GM12875 (cell line): Measurements from ENCODE around the gene ZFYVE19.

Experiments used
- H3K4me3 ChIP-seq: one replicate; pipeline ENCODE4 v1.5.1; 2011; ENCODE audit warnings: low read depth, low read length, control low read depth
- TF ChIP-seq, protein P1 (sequence below): IDR thresholded peaks from 2 replicates; pipeline ENCODE4 v1.5.1; 2011; ENCODE audit warnings: low read depth, mild to moderate bottlenecking, control low read depth, inconsistent platforms, low read length, moderate library complexity, borderline replicate concordance; ENCODE audit not compliant: insufficient read depth

ZFYVE19 gene

DNA sequence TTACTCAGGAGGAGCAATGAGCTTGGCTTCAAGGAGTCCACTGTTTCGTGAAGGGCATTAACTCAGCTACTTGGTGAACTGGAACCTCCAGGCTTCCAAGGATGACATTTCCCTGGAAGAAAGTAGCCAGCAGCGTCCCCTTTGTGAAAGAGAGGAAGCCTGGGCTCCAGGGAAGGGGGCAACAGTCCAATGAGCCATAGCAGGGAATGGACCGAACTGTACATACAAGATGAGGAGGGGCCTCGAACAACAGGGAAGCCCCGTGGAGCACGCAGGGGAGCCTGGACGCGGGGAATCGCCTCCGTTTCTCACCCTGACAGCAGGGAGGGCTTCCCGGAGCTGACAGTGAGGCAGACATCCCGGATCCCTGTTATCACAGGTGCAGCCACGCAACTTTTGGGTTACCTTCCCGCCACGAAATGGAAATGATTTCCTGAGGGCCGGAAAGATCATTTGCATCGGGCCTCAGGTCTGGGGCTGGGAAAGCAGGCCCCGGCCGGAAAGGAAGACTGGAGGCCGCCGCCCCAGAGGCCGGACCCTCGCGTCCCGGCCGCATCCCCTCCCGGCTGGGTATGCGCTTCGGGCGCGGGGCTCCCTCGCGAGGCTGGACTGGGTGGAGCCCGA lies 36.5 kb downstream of the ZFYVE19 start:
- TF ChIP-seq, protein P1, sequence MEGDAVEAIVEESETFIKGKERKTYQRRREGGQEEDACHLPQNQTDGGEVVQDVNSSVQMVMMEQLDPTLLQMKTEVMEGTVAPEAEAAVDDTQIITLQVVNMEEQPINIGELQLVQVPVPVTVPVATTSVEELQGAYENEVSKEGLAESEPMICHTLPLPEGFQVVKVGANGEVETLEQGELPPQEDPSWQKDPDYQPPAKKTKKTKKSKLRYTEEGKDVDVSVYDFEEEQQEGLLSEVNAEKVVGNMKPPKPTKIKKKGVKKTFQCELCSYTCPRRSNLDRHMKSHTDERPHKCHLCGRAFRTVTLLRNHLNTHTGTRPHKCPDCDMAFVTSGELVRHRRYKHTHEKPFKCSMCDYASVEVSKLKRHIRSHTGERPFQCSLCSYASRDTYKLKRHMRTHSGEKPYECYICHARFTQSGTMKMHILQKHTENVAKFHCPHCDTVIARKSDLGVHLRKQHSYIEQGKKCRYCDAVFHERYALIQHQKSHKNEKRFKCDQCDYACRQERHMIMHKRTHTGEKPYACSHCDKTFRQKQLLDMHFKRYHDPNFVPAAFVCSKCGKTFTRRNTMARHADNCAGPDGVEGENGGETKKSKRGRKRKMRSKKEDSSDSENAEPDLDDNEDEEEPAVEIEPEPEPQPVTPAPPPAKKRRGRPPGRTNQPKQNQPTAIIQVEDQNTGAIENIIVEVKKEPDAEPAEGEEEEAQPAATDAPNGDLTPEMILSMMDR: no peak
- H3K4me3 ChIP-seq: peak overlapping the region; percentile 11

DNA sequence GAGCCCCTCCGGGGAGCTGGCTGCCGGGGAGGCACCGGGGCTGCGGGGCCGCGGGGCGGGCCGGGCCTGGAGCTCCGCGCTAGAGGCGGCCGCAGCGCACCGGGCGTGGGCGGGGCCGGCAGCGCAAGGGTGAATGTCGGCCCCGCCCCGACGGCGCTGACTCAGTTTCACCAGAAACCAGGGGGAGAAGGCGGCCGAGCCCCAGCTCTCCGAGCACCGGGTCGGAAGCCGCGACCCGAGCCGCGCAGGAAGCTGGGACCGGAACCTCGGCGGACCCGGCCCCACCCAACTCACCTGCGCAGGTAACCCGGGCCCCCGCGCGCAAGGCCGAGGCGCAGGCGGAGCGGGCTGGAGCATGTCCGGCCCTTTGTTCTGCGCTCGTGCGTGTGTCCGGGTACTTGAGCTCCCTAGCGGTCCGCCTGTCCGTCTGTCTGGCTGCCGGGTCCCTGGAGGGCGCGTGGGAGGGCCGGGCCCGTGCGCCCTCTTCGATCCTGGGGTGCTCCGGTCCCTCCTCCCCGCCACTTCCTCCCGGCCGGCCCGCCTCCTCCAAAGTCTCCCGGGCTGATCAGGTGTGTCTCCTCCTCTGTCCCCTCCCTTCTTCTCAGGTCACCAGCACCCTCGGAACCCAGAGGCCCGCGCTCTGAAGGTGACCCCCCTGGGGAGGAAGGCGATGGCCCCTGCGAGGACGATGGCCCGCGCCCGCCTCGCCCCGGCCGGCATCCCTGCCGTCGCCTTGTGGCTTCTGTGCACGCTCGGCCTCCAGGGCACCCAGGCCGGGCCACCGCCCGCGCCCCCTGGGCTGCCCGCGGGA lies 37.2 kb downstream of the ZFYVE19 start, which contains the start of gene SPINT1:
TSS of gene SPINT1 (plus strand) at position 164 of the 811 bp plus-strand sequence. CDS start at position 671, 507 bp downstream.
- TF ChIP-seq, protein P1: no peak
- H3K4me3 ChIP-seq: peak within 1 kb of the TSS; percentile 69

- H3K4me3 ChIP-seq: peak overlapping the region; percentile 69
- TF ChIP-seq, protein P1: no peak
Measured at GRCh38 chr15:40844696-40845030, 37.8 kb downstream of the ZFYVE19 start.

DNA sequence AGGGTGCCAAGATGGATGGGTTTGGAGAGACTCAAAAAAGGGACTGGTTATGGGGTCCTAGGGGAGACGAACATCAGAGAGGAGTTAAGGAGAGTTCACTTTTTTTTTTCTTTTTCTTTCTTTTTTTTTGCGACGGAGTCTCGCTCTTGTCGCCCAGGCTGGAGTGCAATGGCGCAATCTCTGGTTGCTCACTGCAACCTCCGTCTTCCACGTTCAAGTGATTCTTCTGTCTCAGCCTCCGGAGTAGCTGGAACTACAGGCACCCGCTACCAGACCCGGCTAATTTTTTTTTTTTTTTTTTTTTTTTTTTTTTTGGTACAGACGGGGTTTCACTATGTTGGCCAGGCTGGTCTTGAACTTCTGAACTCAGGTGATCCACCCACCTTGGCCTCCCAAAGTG lies 38.1 kb downstream of the ZFYVE19 start:
- TF ChIP-seq, protein P1: no peak
- peak overlapping the region; percentile 69 for H3K4me3 ChIP-seq

GRCh38 chr15:40845511-40846284 lies 38.8 kb downstream of the ZFYVE19 start:
- TF ChIP-seq, protein P1: no peak
- H3K4me3 ChIP-seq: no peak overlapping the region

DNA sequence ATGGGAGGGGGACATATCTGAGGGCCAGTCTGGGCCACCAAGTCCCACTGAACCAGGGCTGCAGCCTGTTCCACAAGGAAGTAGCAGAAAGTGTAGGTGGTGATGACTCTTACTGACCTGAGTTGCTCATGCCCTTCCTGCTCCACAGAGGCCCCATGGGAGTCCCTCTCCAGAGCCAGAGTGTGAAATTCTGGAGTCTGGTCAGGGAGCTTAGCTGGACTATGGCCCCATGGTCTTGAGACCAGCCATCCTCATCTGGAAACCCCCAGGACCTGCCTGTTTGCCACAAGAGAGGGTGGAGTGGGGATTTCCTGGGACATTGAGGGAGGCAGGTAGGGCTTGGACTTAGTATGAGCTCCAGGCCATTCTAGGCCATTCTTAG lies 39.9 kb downstream of the ZFYVE19 start:
- TF ChIP-seq, protein P1: no peak

More for the DNA sequence above, 39.9 kb downstream of the ZFYVE19 start:
- H3K4me3 ChIP-seq: peak overlapping the region; percentile 12
